ENCODE measurements around the gene LENG8. TPM values are rescaled to one million over a fixed set of nuclear protein-coding genes. Genes with fewer than 3 reads are reported as not detected.

LENG8 gene
- total RNA-seq, 4 donors from 2014 or later: 9.9 to 49.5 (median 15.5) TPM

- TF ChIP-seq POLR2A (IDR thresholded peaks at IDR 0.05): no peak
- TF ChIP-seq CTCF (IDR thresholded peaks at IDR 0.05 in 4 of 5, conservative IDR thresholded peaks at IDR 0.05 in 1 of 5): no peak
- ATAC-seq: no peak
- H3K9me3 ChIP-seq: no peaks in the 10 kb centered on the region
- no peak overlapping the region for H3K4me3 ChIP-seq
- H3K27ac ChIP-seq: no peak overlapping the region
- no peaks in the 10 kb centered on the region for H3K27me3 ChIP-seq
- intact Hi-C loops (cut with DNase I; ENCODE audit: low total_unique reads) (no loop called here), in situ Hi-C loops (cut with MboI; ENCODE audit: low sequenced_read_pairs in 4 of 4) (loop anchor here in 1 of 4 donors (10.0 kb wide), 1 partner anchor 248 kb away; the partner anchor contains the start of gene RPS9)
- peaks cover 5 to 69% of the 10 kb centered on the region in 2 donors for H3K36me3 ChIP-seq
- no peak for DNase-seq
- H3K4me1 ChIP-seq: peaks cover 20 to 21% of the 10 kb centered on the region in 2 donors
Measured at GRCh38 chr19:54452626-54453025, 3.6 kb downstream of the LENG8 start.

DNA sequence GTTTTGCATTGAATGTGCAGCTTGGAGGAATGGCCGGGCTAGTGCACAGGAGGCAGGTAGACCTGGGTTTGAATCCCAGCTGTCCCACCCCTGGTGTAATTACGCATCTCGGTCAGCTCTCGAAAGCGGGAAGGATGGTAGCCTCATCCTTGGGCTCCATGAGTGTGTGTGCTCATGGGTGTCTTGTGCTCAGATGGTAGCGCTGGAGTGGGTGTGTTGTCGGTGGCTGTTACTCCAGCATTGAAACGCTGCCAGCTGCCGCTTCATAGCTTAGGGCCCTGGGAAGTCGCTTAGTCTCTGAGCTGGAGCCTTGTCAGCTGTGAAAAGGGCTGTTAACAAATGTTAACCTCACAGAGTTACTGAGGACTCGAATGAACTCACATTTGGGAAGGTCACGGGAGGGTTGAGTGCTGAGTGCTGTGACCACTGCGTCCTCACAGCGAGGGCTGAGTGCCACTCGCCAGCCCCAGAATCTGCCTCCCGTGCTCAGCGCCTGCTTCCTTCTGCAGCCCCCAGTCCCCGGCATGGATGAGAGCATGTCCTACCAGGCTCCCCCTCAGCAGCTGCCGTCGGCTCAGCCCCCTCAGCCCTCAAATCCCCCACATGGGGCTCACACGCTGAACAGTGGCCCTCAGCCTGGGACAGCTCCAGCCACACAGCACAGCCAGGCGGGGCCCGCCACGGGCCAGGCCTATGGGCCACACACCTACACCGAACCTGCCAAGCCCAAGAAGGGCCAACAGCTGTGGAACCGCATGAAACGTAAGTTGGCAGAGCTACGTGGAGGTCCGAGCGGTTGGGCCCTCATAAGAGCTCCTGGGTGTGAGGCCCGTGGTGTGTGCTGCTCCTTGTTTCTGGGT lies 5.2 kb downstream of the LENG8 start:
- no peak overlapping the region for H3K4me3 ChIP-seq
- intact Hi-C loops (cut with DNase I; ENCODE audit: low total_unique reads): no loop called here

GRCh38 chr19:54454781-54455675 lies 6.0 kb downstream of the LENG8 start:
- Histone ChIP-seq H3K4me1 (peaks cover 16 to 18% of the 10 kb centered on the region in 2 donors), H3K27me3 (no peaks in the 10 kb centered on the region), H3K27ac (no peak overlapping the region), H3K36me3 (peaks cover 9 to 93% of the 10 kb centered on the region in 2 donors), H3K9me3 (no peaks in the 10 kb centered on the region), H3K4me3 (no peak overlapping the region)
- intact Hi-C loops (cut with DNase I; ENCODE audit: low total_unique reads): no loop called here
- DNase-seq (no peak), ATAC-seq (no peak)
- TF ChIP-seq POLR2A (IDR thresholded peaks at IDR 0.05) (no peak), CTCF (IDR thresholded peaks at IDR 0.05 in 4 of 5, conservative IDR thresholded peaks at IDR 0.05 in 1 of 5) (no peak)
- in situ Hi-C loops (cut with MboI; ENCODE audit: low sequenced_read_pairs in 4 of 4): loop anchor here in 1 of 4 donors (10.0 kb wide), 1 partner anchor 250 kb away; the partner anchor contains the start of gene RPS9

More for the DNA sequence above, 5.2 kb downstream of the LENG8 start:
- no peak for DNase-seq
- Histone ChIP-seq H3K36me3 (peaks cover 9 to 84% of the 10 kb centered on the region in 2 donors), H3K9me3 (no peaks in the 10 kb centered on the region), H3K27ac (no peak overlapping the region), H3K4me1 (peaks cover 18 to 19% of the 10 kb centered on the region in 2 donors), H3K27me3 (no peaks in the 10 kb centered on the region)
- in situ Hi-C loops (cut with MboI; ENCODE audit: low sequenced_read_pairs in 4 of 4): loop anchor here in 1 of 4 donors (10.0 kb wide), 1 partner anchor 249 kb away; the partner anchor contains the start of gene RPS9
- TF ChIP-seq POLR2A (IDR thresholded peaks at IDR 0.05) (no peak), CTCF (IDR thresholded peaks at IDR 0.05 in 4 of 5, conservative IDR thresholded peaks at IDR 0.05 in 1 of 5) (no peak)
- ATAC-seq: no peak

GRCh38 chr19:54455786-54456422 lies 6.9 kb downstream of the LENG8 start:
- Histone ChIP-seq H3K36me3 (peaks cover 9 to 100% of the 10 kb centered on the region in 2 donors), H3K9me3 (no peaks in the 10 kb centered on the region), H3K27ac (no peak overlapping the region), H3K27me3 (no peaks in the 10 kb centered on the region), H3K4me1 (peaks cover 8 to 9% of the 10 kb centered on the region in 2 donors), H3K4me3 (no peak overlapping the region)
- DNase-seq (no peak), ATAC-seq (no peak)
- intact Hi-C loops (cut with DNase I; ENCODE audit: low total_unique reads): no loop called here
- in situ Hi-C loops (cut with MboI; ENCODE audit: low sequenced_read_pairs in 4 of 4): loop anchor here in 1 of 4 donors (10.0 kb wide), 1 partner anchor 251 kb away; the partner anchor contains the start of gene RPS9
- no peak for TF ChIP-seq CTCF (IDR thresholded peaks at IDR 0.05 in 4 of 5, conservative IDR thresholded peaks at IDR 0.05 in 1 of 5)
- TF ChIP-seq POLR2A (IDR thresholded peaks at IDR 0.05): no peak

Data from gastrocnemius medialis (tissue), 4 donors.